CD4-positive, CD25-positive, alpha-beta regulatory T cell (primary cell): ENCODE measurements around the gene TNFAIP2. TPM values are rescaled to one million over a fixed set of nuclear protein-coding genes. Genes with fewer than 3 reads are reported as not detected.
"Not testable (repeated sequence)": the region's sequence is repeated elsewhere in the genome, so short reads cannot be mapped to it uniquely, and the experiment has no call there.

ENCODE experiments used
- ATAC-seq, 2 donors: fragments of 150-1000 bp; cut with Tn5 transposase; one replicate each; pipeline ENCODE4 v1.10.0; 2021; ENCODE audit warnings: low read depth in 2 of 2, moderate number of reproducible peaks in 2 of 2, moderate library complexity in 1 of 2
- DNase-seq, 3 donors: peaks; one replicate each; pipeline versions ENCODE4 v3.0.0 to v3.0.0-alpha.2; 2012 to 2022; ENCODE audit warnings: mixed read lengths in 1 of 3
- H3K27ac ChIP-seq: one replicate; pipeline ENCODE4 v1.7.0; 2013; ENCODE audit warnings: mild to moderate bottlenecking, low read length; ENCODE audit not compliant: insufficient read depth, poor library complexity, severe bottlenecking
- H3K27me3 ChIP-seq: one replicate; pipeline ENCODE4 v1.7.0; 2013; ENCODE audit warnings: low read length; ENCODE audit not compliant: control insufficient read depth, insufficient read depth
- H3K36me3 ChIP-seq: one replicate; pipeline ENCODE4 v1.7.0; 2013; ENCODE audit warnings: mild to moderate bottlenecking, low read length, moderate library complexity; ENCODE audit not compliant: control insufficient read depth, insufficient read depth
- H3K4me1 ChIP-seq: 2 replicates; pipeline ENCODE4 v1.7.0; 2013; ENCODE audit warnings: mild to moderate bottlenecking, low read length; ENCODE audit not compliant: insufficient read depth, control insufficient read depth, poor library complexity, severe bottlenecking
- H3K4me3 ChIP-seq: one replicate; pipeline ENCODE4 v1.7.0; 2013; ENCODE audit warnings: low read depth, mild to moderate bottlenecking, low read length, moderate library complexity
- H3K9me3 ChIP-seq, 2 experiments: 1 replicate in 1 of 2; 2 replicates in 1 of 2; pipeline ENCODE4 v1.7.0; 2013; ENCODE audit warnings: low read length in 2 of 2, mild to moderate bottlenecking in 1 of 2, moderate library complexity in 1 of 2; ENCODE audit not compliant: control insufficient read depth in 2 of 2
- H3K27ac Mint-ChIP-seq, 3 donors: one replicate each; pipeline ENCODE4 v1.8.0; 2020 to 2022; ENCODE audit warnings: mild to moderate bottlenecking in 3 of 3, mixed read lengths in 3 of 3, moderate library complexity in 2 of 3
- H3K27me3 Mint-ChIP-seq: one replicate; pipeline ENCODE4 v1.8.0; 2022; ENCODE audit warnings: mild to moderate bottlenecking, mixed read lengths
- H3K36me3 Mint-ChIP-seq: one replicate; pipeline ENCODE4 v1.8.0; 2020; ENCODE audit warnings: mixed read lengths
- H3K4me1 Mint-ChIP-seq, 4 donors: one replicate each; pipeline ENCODE4 v1.8.0; 2020 to 2022; ENCODE audit warnings: mixed read lengths in 4 of 4, mild to moderate bottlenecking in 1 of 4
- H3K4me3 Mint-ChIP-seq, 4 donors: one replicate each; pipeline ENCODE4 v1.8.0; 2020 to 2022; ENCODE audit warnings: mild to moderate bottlenecking in 4 of 4, mixed read lengths in 4 of 4, moderate library complexity in 3 of 4
- H3K9me3 Mint-ChIP-seq, 7 donors: one replicate each; pipeline ENCODE4 v1.8.0; 2020 to 2022; ENCODE audit warnings: mixed read lengths in 7 of 7, mild to moderate bottlenecking in 3 of 7, moderate library complexity in 2 of 7
- polyA plus RNA-seq, 4 donors: library from polyadenylated mRNA; unstranded; fragments of 300-500 nt; fragmentation: Illumina TruSeq; gene quantifications; one replicate each; pipeline ENCODE4 v1.2.3, GENCODE V29; 2021
- total RNA-seq: library from RNA; stranded (reverse); gene quantifications from one replicate; pipeline ENCODE4 v1.2.3, GENCODE V29; 2022

TNFAIP2 gene
- total and polyA plus RNA-seq, 5 donors from 2014 or later = 0.64 TPM; not detected in 4

DNA sequence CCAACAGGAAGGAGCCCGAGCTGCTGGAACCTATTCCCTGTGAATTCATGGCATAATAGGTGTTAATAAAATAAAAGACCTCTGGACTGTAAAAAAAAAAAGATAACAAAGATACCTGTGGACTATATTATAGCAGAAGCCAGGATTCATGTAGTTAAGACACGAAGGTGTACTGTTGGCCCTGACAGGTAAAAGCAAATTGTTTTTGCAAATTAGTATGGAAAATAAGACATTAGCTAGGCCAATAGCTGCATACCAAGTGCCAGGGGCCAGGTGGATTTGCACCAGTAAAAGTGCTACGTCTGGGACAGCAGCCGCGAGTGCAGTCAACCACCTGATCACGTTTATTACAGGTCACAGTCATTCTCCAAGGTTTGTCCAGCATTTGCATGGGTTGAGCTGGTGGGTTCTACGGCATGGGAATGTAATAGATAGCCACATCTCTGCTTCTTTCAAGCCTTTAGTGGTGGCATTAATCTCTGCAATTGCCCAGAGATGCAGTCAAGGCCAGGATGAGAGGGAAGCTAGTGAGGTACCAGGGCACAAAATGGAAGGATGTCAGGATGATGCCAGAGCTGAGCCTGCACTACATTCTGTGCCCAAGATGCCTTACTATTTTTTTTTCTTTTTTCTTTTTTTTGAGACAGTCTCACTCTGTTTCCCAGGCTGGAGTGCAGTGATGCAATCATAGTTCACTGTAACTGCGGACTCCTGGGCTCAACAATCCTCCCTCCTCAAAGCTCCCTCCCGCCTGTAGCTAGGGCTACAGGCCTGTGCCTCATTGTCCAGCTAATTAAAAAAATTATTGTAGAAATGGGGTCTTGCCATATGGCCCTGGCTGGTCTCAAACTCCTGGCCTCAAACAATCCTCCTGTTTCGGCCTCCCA is 26.3 kb downstream of the TNFAIP2 start:
- H3K4me1 Mint-ChIP-seq = no peaks in the 10 kb centered on the region

GRCh38 chr14:103151270-103151945 is 28.1 kb downstream of the TNFAIP2 start:
- Mint-ChIP-seq H3K4me3 (no peak overlapping the region), H3K4me1 (no peaks in the 10 kb centered on the region), H3K27ac (no peak overlapping the region), H3K9me3 (no peaks in the 10 kb centered on the region), H3K27me3 (peaks cover 13% of the 10 kb centered on the region), H3K36me3 (no peaks in the 10 kb centered on the region)
- Histone ChIP-seq H3K36me3 (no peaks in the 10 kb centered on the region), H3K4me1 (no peaks in the 10 kb centered on the region), H3K4me3 (no peak overlapping the region), H3K27ac (no peak overlapping the region), H3K27me3 (no peaks in the 10 kb centered on the region), H3K9me3 (no peaks in the 10 kb centered on the region)
- ATAC-seq (no peak), DNase-seq (no peak)

More for the DNA sequence above, 26.3 kb downstream of the TNFAIP2 start:
- Mint-ChIP-seq H3K27me3 (peaks cover 13% of the 10 kb centered on the region), H3K9me3 (no peaks in the 10 kb centered on the region), H3K27ac (no peak overlapping the region), H3K4me3 (no peak overlapping the region), H3K36me3 (no peaks in the 10 kb centered on the region)
- ATAC-seq (no peak), DNase-seq (no peak)
- H3K4me1 ChIP-seq = no peaks in the 10 kb centered on the region
- no peak overlapping the region for H3K27ac ChIP-seq
- H3K27me3 ChIP-seq = no peaks in the 10 kb centered on the region
- H3K4me3 ChIP-seq = no peak overlapping the region
- no peaks in the 10 kb centered on the region for H3K36me3 ChIP-seq
- H3K9me3 ChIP-seq = no peaks in the 10 kb centered on the region

DNA sequence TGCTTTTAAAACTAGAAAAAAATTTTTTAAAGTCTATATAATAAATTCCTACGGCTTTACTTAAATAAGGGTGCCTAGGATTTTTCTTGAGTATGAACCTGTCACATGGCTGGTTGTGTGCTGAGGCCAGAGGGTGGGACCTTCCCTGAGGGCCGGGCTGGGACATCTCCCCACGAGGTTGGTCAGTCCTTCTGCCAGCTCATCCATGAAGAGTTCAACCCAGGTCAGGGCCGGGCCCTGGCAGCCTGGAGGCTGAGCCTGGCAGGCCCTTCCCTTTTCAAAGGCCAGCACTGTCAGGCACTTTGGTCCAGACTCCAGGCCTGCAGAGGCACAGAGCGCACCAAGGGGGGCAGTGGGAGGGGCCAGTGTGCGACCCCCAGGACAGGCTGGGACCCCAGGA is 31.7 kb downstream of the TNFAIP2 start:
- no peaks in the 10 kb centered on the region for H3K36me3 ChIP-seq
- no peaks in the 10 kb centered on the region for H3K9me3 Mint-ChIP-seq
- no peak overlapping the region for H3K4me3 ChIP-seq
- peaks cover 5% of the 10 kb centered on the region for H3K27me3 Mint-ChIP-seq
- H3K4me1 Mint-ChIP-seq = no peaks in the 10 kb centered on the region
- no peaks in the 10 kb centered on the region for H3K27me3 ChIP-seq
- no peak overlapping the region for H3K27ac Mint-ChIP-seq
- no peak overlapping the region for H3K27ac ChIP-seq
- no peaks in the 10 kb centered on the region for H3K4me1 ChIP-seq
- ATAC-seq (no peak), DNase-seq (no peak)
- H3K9me3 ChIP-seq = no peaks in the 10 kb centered on the region
- no peak overlapping the region for H3K4me3 Mint-ChIP-seq
- H3K36me3 Mint-ChIP-seq = no peaks in the 10 kb centered on the region

- H3K9me3 ChIP-seq, H3K27me3 Mint-ChIP-seq, H3K9me3 Mint-ChIP-seq, H3K36me3 ChIP-seq, H3K27me3 ChIP-seq, H3K4me3 Mint-ChIP-seq, H3K36me3 Mint-ChIP-seq, H3K4me1 ChIP-seq, H3K4me1 Mint-ChIP-seq, H3K27ac Mint-ChIP-seq, H3K27ac ChIP-seq, DNase-seq, ATAC-seq, H3K4me3 ChIP-seq: not testable (repeated sequence)
These were observed 32.2 kb downstream of the TNFAIP2 start for GRCh38 chr14:103155416-103155815.

GRCh38 chr14:103155826-103156394 is 32.6 kb downstream of the TNFAIP2 start:
- Histone ChIP-seq H3K27ac (no peak overlapping the region), H3K4me3 (no peak overlapping the region), H3K36me3 (no peaks in the 10 kb centered on the region), H3K9me3 (no peaks in the 10 kb centered on the region), H3K27me3 (no peaks in the 10 kb centered on the region), H3K4me1 (no peaks in the 10 kb centered on the region)
- Mint-ChIP-seq H3K4me3 (no peak overlapping the region), H3K4me1 (peaks cover 0 to 2% (median 0%) of the 10 kb centered on the region in 4 donors), H3K27ac (no peak overlapping the region), H3K27me3 (peaks cover 2% of the 10 kb centered on the region), H3K36me3 (no peaks in the 10 kb centered on the region), H3K9me3 (no peaks in the 10 kb centered on the region)
- ATAC-seq (no peak), DNase-seq (no peak)

DNA sequence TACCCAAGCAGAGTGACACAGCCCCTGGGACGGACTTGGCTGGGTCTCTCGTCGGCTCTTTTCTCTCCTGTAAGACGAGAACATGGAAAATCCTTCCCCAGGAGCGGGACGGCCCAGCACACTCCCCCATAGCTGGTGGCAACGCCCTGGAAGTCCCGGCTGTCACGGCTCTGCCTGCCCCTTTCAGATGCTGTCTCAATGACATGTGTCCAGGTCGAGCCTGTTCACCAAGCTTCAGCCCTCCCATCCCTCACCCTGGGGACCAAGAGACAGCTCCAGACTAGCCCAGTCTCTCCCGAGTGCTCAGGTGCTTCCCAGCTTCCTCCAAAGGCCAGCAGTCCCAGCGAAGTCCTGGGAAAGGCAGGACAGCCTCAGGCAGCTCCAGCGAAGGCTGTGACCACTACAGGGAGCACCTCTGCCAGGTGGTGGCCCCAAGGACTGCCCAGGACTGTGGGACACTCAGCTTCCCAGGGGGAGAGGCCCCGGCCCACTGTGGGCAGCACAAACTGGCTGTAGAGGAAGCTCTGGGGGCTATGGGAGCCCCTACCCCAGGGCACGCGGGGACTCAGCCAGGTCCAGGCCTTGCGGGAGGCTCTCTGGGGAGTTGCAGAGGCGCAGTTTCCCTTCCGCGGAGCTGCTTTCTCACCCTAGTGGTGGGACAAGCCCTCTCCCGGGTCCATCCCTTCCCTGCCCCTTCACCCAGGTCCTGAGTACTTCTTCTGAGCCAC is 33.6 kb downstream of the TNFAIP2 start:
- Mint-ChIP-seq H3K4me3 (no peak overlapping the region), H3K36me3 (no peaks in the 10 kb centered on the region), H3K27me3 (peaks cover 3% of the 10 kb centered on the region), H3K9me3 (no peaks in the 10 kb centered on the region), H3K27ac (no peak overlapping the region), H3K4me1 (peaks cover 0 to 3% (median 0%) of the 10 kb centered on the region in 4 donors)
- Histone ChIP-seq H3K4me3 (no peak overlapping the region), H3K36me3 (no peaks in the 10 kb centered on the region), H3K9me3 (no peaks in the 10 kb centered on the region), H3K27ac (no peak overlapping the region), H3K4me1 (no peaks in the 10 kb centered on the region), H3K27me3 (no peaks in the 10 kb centered on the region)
- DNase-seq = no peak
- ATAC-seq = no peak

DNA sequence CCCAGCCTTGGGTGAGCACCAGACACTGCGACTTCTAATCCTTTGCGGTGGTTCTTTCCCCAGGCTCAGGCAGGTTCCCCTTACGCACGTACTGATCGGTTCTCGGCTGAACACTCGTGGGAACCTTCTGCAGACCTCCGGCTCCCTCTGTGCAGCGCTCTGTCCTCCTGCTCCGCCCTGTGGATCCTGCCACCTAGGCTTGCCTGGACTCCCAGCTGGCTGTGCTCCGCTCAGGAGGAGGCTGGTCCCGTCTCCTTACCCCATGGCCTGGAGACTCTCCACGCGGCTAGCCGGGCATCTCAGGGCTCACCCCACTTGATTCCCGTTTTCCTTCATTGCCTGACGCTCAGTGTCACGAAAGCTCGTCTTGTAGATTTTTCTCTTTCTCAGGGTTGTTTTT is 34.7 kb downstream of the TNFAIP2 start:
- Histone ChIP-seq H3K36me3 (no peaks in the 10 kb centered on the region), H3K9me3 (no peaks in the 10 kb centered on the region), H3K4me3 (no peak overlapping the region), H3K27me3 (no peaks in the 10 kb centered on the region), H3K4me1 (no peaks in the 10 kb centered on the region), H3K27ac (no peak overlapping the region)
- Mint-ChIP-seq H3K36me3 (no peaks in the 10 kb centered on the region), H3K27ac (no peak overlapping the region), H3K4me3 (no peak overlapping the region), H3K4me1 (peaks cover 0 to 3% (median 0%) of the 10 kb centered on the region in 4 donors), H3K27me3 (peaks cover 11% of the 10 kb centered on the region), H3K9me3 (no peaks in the 10 kb centered on the region)
- ATAC-seq (no peak), DNase-seq (no peak)
